HEK293 (cell line): ENCODE measurements around the gene RAP1A.
A peak's percentile ranks its signal among the peaks of the same experiment; 100 is the strongest.

Source experiments
- GLIS2 ChIP-seq: fragments of 450-650 bp; formaldehyde crosslinking; IDR thresholded peaks from 2 replicates; pipeline ENCODE4 v1.5.1; 2016; ENCODE audit warnings: missing biosample characterization, missing genetic modification characterization
- KLF16 ChIP-seq: fragments of 450-650 bp; formaldehyde crosslinking; IDR thresholded peaks from 2 replicates; pipeline ENCODE4 v1.5.1; 2017; ENCODE audit warnings: missing biosample characterization, missing genetic modification characterization
- MEIS1 ChIP-seq: sonication (generic); formaldehyde crosslinking; IDR thresholded peaks from 2 replicates; pipeline ENCODE4 v1.8.1; 2022; ENCODE audit warnings: missing genetic modification reagents, mild to moderate bottlenecking, borderline replicate concordance
- RBAK ChIP-seq: fragments of 450-650 bp; formaldehyde crosslinking; IDR thresholded peaks from 2 replicates; pipeline ENCODE4 v1.5.1; 2016; ENCODE audit warnings: missing biosample characterization, missing genetic modification characterization
- SCRT2 ChIP-seq: fragments of 450-650 bp; formaldehyde crosslinking; IDR thresholded peaks from 2 replicates; pipeline ENCODE4 v1.5.1; 2016; ENCODE audit warnings: missing biosample characterization, missing genetic modification characterization
- TRIM28 ChIP-seq: IDR thresholded peaks from 2 replicates; pipeline ENCODE4 v1.6.1; 2011; ENCODE audit warnings: low read length, control low read depth, borderline replicate concordance
- ZFP41 ChIP-seq: fragments of 450-650 bp; formaldehyde crosslinking; IDR thresholded peaks from 2 replicates; pipeline ENCODE4 v1.5.1; 2016; ENCODE audit warnings: missing biosample characterization, missing genetic modification characterization, borderline replicate concordance
- ZNF280D ChIP-seq: fragments of 450-650 bp; formaldehyde crosslinking; IDR thresholded peaks from 2 replicates; pipeline ENCODE4 v1.5.1; 2016; ENCODE audit warnings: missing biosample characterization, missing genetic modification characterization
- ZNF302 ChIP-seq: fragments of 450-650 bp; formaldehyde crosslinking; IDR thresholded peaks from 2 replicates; pipeline ENCODE4 v1.5.1; 2016; ENCODE audit warnings: missing biosample characterization, missing genetic modification characterization, low read depth
- ZNF311 ChIP-seq: fragments of 450-650 bp; formaldehyde crosslinking; IDR thresholded peaks from 2 replicates; pipeline ENCODE4 v1.5.1; 2017; ENCODE audit warnings: missing biosample characterization, missing genetic modification characterization, borderline replicate concordance
- ZNF394 ChIP-seq: fragments of 450-650 bp; formaldehyde crosslinking; IDR thresholded peaks from 2 replicates; pipeline ENCODE4 v1.5.1; 2016; ENCODE audit warnings: missing biosample characterization, missing genetic modification characterization, mild to moderate bottlenecking, moderate library complexity, borderline replicate concordance
- ZNF398 ChIP-seq: fragments of 450-650 bp; formaldehyde crosslinking; IDR thresholded peaks from 2 replicates; pipeline ENCODE4 v1.5.1; 2017; ENCODE audit warnings: missing biosample characterization, missing genetic modification characterization
- ZNF433 ChIP-seq: fragments of 450-650 bp; formaldehyde crosslinking; IDR thresholded peaks from 2 replicates; pipeline ENCODE4 v1.5.1; 2016; ENCODE audit warnings: missing biosample characterization, missing genetic modification characterization, low read depth
- ZNF544 ChIP-seq: fragments of 450-650 bp; formaldehyde crosslinking; IDR thresholded peaks from 2 replicates; pipeline ENCODE4 v1.5.0; 2017; ENCODE audit warnings: missing biosample characterization, missing genetic modification characterization
- ZNF585B ChIP-seq: fragments of 450-650 bp; formaldehyde crosslinking; IDR thresholded peaks from 2 replicates; pipeline ENCODE4 v1.5.1; 2016; ENCODE audit warnings: missing biosample characterization, missing genetic modification characterization
- ZNF600 ChIP-seq: fragments of 450-650 bp; formaldehyde crosslinking; IDR thresholded peaks from 2 replicates; pipeline ENCODE4 v1.5.1; 2016; ENCODE audit warnings: missing biosample characterization, missing genetic modification characterization
- ZNF776 ChIP-seq: fragments of 450-650 bp; formaldehyde crosslinking; IDR thresholded peaks from 2 replicates; pipeline ENCODE4 v1.5.0; 2017; ENCODE audit warnings: missing biosample characterization, missing genetic modification characterization, borderline replicate concordance
- ZNF785 ChIP-seq: fragments of 450-650 bp; formaldehyde crosslinking; IDR thresholded peaks from 2 replicates; pipeline ENCODE4 v1.5.1; 2016; ENCODE audit warnings: missing biosample characterization, missing genetic modification characterization
- ZNF792 ChIP-seq: fragments of 450-650 bp; formaldehyde crosslinking; IDR thresholded peaks from 2 replicates; pipeline ENCODE4 v1.5.1; 2016; ENCODE audit warnings: missing biosample characterization, missing genetic modification characterization
- ZSCAN30 ChIP-seq: fragments of 450-650 bp; IDR thresholded peaks from 2 replicates; pipeline ENCODE4 v1.5.1; 2018; ENCODE audit warnings: missing biosample characterization, mild to moderate bottlenecking, missing genetic modification characterization, moderate library complexity
- TF ChIP-seq, protein P1 (sequence below): fragments of 450-650 bp; formaldehyde crosslinking; IDR thresholded peaks from 2 replicates; pipeline ENCODE4 v1.5.1; 2016; ENCODE audit warnings: missing biosample characterization, missing genetic modification characterization
- TF ChIP-seq, protein P2 (sequence below): fragments of 450-650 bp; formaldehyde crosslinking; IDR thresholded peaks from 2 replicates; pipeline ENCODE4 v1.5.1; 2017; ENCODE audit warnings: missing biosample characterization, missing genetic modification characterization
- TF ChIP-seq, protein P3 (sequence below): fragments of 450-650 bp; formaldehyde crosslinking; IDR thresholded peaks from 2 replicates; pipeline ENCODE4 v1.5.1; 2016; ENCODE audit warnings: missing biosample characterization, missing genetic modification characterization
- TF ChIP-seq, protein P4 (sequence below): fragments of 450-650 bp; formaldehyde crosslinking; IDR thresholded peaks from 2 replicates; pipeline ENCODE4 v1.5.1; 2016; ENCODE audit warnings: missing biosample characterization, missing genetic modification characterization

RAP1A gene

GRCh38 chr1:111592389-111593361 lies 26.9 kb upstream of the RAP1A start (continued):
- peak; percentile 99 for TF ChIP-seq ZNF398 (tag by site-specific recombination)
- no peak for TF ChIP-seq ZNF544 (tag by site-specific recombination)
- TF ChIP-seq ZFP41 = no peak
- TF ChIP-seq, protein P1, sequence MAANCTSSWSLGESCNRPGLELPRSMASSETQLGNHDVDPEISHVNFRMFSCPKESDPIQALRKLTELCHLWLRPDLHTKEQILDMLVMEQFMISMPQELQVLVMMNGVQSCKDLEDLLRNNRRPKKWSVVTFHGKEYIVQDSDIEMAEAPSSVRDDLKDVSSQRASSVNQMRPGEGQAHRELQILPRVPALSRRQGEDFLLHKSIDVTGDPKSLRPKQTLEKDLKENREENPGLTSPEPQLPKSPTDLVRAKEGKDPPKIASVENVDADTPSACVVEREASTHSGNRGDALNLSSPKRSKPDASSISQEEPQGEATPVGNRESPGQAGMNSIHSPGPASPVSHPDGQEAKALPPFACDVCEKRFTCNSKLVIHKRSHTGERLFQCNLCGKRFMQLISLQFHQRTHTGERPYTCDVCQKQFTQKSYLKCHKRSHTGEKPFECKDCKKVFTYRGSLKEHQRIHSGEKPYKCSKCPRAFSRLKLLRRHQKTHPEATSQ (tag by site-specific recombination) = no peak
- TF ChIP-seq ZNF776 (tag by site-specific recombination) = no peak
- TF ChIP-seq RBAK (tag by site-specific recombination) = no peak
- TF ChIP-seq ZNF600 = peak; percentile 95
- peak; percentile 95 for TF ChIP-seq KLF16 (tag by site-specific recombination)
- peak; percentile 93 for TF ChIP-seq TRIM28
- no peak for TF ChIP-seq ZNF280D
- TF ChIP-seq GLIS2 = peak; percentile 86
- no peak for TF ChIP-seq ZNF785
- TF ChIP-seq, protein P2, sequence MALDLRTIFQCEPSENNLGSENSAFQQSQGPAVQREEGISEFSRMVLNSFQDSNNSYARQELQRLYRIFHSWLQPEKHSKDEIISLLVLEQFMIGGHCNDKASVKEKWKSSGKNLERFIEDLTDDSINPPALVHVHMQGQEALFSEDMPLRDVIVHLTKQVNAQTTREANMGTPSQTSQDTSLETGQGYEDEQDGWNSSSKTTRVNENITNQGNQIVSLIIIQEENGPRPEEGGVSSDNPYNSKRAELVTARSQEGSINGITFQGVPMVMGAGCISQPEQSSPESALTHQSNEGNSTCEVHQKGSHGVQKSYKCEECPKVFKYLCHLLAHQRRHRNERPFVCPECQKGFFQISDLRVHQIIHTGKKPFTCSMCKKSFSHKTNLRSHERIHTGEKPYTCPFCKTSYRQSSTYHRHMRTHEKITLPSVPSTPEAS (tag by site-specific recombination) = no peak
- no peak for TF ChIP-seq ZNF302
- TF ChIP-seq SCRT2 (tag by site-specific recombination) = peak; percentile 33; the same call in 1 of the 2 replicates
- no peak for TF ChIP-seq MEIS1 (CRISPR knock-in tag)
- TF ChIP-seq ZNF311 = no peak
- TF ChIP-seq, protein P3, sequence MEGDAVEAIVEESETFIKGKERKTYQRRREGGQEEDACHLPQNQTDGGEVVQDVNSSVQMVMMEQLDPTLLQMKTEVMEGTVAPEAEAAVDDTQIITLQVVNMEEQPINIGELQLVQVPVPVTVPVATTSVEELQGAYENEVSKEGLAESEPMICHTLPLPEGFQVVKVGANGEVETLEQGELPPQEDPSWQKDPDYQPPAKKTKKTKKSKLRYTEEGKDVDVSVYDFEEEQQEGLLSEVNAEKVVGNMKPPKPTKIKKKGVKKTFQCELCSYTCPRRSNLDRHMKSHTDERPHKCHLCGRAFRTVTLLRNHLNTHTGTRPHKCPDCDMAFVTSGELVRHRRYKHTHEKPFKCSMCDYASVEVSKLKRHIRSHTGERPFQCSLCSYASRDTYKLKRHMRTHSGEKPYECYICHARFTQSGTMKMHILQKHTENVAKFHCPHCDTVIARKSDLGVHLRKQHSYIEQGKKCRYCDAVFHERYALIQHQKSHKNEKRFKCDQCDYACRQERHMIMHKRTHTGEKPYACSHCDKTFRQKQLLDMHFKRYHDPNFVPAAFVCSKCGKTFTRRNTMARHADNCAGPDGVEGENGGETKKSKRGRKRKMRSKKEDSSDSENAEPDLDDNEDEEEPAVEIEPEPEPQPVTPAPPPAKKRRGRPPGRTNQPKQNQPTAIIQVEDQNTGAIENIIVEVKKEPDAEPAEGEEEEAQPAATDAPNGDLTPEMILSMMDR (tag by site-specific recombination) = no peak
- TF ChIP-seq ZSCAN30 = peak; percentile 27; the same call in 1 of the 2 replicates
- no peak for TF ChIP-seq ZNF433 (tag by site-specific recombination)
- no peak for TF ChIP-seq ZNF585B (tag by site-specific recombination)
- peak; percentile 96 for TF ChIP-seq ZNF394
- peak; percentile 42; the same call in 1 of the 2 replicates for TF ChIP-seq ZNF792 (tag by site-specific recombination)
- TF ChIP-seq, protein P4, sequence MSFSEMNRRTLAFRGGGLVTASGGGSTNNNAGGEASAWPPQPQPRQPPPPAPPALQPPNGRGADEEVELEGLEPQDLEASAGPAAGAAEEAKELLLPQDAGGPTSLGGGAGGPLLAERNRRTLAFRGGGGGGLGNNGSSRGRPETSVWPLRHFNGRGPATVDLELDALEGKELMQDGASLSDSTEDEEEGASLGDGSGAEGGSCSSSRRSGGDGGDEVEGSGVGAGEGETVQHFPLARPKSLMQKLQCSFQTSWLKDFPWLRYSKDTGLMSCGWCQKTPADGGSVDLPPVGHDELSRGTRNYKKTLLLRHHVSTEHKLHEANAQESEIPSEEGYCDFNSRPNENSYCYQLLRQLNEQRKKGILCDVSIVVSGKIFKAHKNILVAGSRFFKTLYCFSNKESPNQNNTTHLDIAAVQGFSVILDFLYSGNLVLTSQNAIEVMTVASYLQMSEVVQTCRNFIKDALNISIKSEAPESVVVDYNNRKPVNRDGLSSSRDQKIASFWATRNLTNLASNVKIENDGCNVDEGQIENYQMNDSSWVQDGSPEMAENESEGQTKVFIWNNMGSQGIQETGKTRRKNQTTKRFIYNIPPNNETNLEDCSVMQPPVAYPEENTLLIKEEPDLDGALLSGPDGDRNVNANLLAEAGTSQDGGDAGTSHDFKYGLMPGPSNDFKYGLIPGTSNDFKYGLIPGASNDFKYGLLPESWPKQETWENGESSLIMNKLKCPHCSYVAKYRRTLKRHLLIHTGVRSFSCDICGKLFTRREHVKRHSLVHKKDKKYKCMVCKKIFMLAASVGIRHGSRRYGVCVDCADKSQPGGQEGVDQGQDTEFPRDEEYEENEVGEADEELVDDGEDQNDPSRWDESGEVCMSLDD (tag by site-specific recombination) = no peak
